HCT116 (cell line): ENCODE results near the gene RCBTB2. TPM values are rescaled to one million over a fixed set of nuclear protein-coding genes. Genes with fewer than 3 reads are reported as not detected.

ENCODE experiments used
- ATAC-seq: fragments of 200-7000 bp; cut with Tn5 transposase; 2 replicates; pipeline ENCODE4 v1.9.1; 2020; ENCODE audit warnings: mild to moderate bottlenecking, moderate library complexity
- BruUV-seq: library from RNA; stranded (reverse); fragments of 400-500 nt; replicated peaks from 2 replicates; lab custom pipeline; 2021; lab: Mats Ljungman, UMichigan
- CTCF ChIA-PET: fragments of 300-600 bp; sonication (Branson Sonifier 250); formaldehyde crosslinking; loops from one replicate; lab custom pipeline; 2021; ENCODE audit warnings: antibody characterized with exemption; lab: Charles Lee
- POLR2A ChIA-PET: fragments of 300-600, 350-600 bp; sonication (Branson Sonifier 250); formaldehyde crosslinking; loops from one replicate; lab custom pipeline; 2021; ENCODE audit warnings: antibody characterized with exemption; lab: Charles Lee
- RAD21 ChIA-PET, 2 experiments: fragments of 300-600 bp; sonication (Branson Sonifier 250); formaldehyde crosslinking; loops; one replicate each; lab custom pipeline; 2023; ENCODE audit warnings: low total read pairs in 2 of 2; ENCODE audit not compliant: uncharacterized antibody in 2 of 2, unreplicated experiment in 2 of 2, low non-redundant PET in 1 of 2; lab: Charles Lee
- DNase-seq: peaks from one replicate; pipeline ENCODE4 v3.0.0-alpha.2; 2010; ENCODE audit warnings: low read depth, low spot score
- H2AFZ ChIP-seq: fragments of 200-600 bp; shearing (Covaris generic), sonication (generic); 2 replicates; pipeline ENCODE4 v1.6.1; 2017; ENCODE audit warnings: low read depth, mixed run types, mixed read lengths, antibody characterized with exemption, low read length; ENCODE audit not compliant: poor library complexity, severe bottlenecking
- H3K27ac ChIP-seq: 2 replicates; pipeline ENCODE4 v1.5.1; 2012; ENCODE audit warnings: low read depth, low read length
- H3K27me3 ChIP-seq: fragments of 200-600 bp; sonication (generic); 2 replicates; pipeline ENCODE4 v1.6.1; 2016; ENCODE audit warnings: mixed run types, low read length, mixed read lengths; ENCODE audit not compliant: insufficient read depth
- H3K36me3 ChIP-seq, 2 experiments: fragments of 200-500 bp in 1 of 2; fragments of 200-600 bp in 1 of 2; sonication (Bioruptor generic) in 1 of 2; sonication (generic) in 1 of 2; 2 replicates each; pipeline versions ENCODE4 v1.5.1 to v1.6.1; 2014 to 2016; ENCODE audit warnings: low read length in 2 of 2, inconsistent platforms in 1 of 2, mixed read lengths in 1 of 2, mixed run types in 1 of 2; ENCODE audit not compliant: insufficient read depth in 2 of 2, control insufficient read depth in 1 of 2
- H3K4me1 ChIP-seq, 2 experiments: fragments of 200-600 bp in 1 of 2; sonication (generic) in 1 of 2; 2 replicates each; pipeline versions ENCODE4 v1.5.1 to v1.6.1; 2012 to 2017; ENCODE audit warnings: low read length in 2 of 2, inconsistent platforms in 1 of 2, mild to moderate bottlenecking in 1 of 2, mixed read lengths in 1 of 2, mixed run types in 1 of 2, moderate library complexity in 1 of 2; ENCODE audit not compliant: insufficient read depth in 2 of 2, control insufficient read depth in 1 of 2
- H3K4me2 ChIP-seq: fragments of 200-600 bp; sonication (generic); 2 replicates; pipeline ENCODE4 v1.6.1; 2017; ENCODE audit warnings: mixed run types, low read length, mixed read lengths
- H3K4me3 ChIP-seq, 2 experiments: fragments of 200-600 bp in 1 of 2; sonication (generic) in 1 of 2; replicated peaks in 1 of 2; 2 replicates each; pipeline ENCODE4 v1.5.1; 2011 to 2016; ENCODE audit warnings: low read length in 2 of 2, control low read depth in 1 of 2, low read depth in 1 of 2, mild to moderate bottlenecking in 1 of 2, mixed read lengths in 1 of 2, mixed run types in 1 of 2
- H3K79me2 ChIP-seq: fragments of 200-600 bp; sonication (generic); 2 replicates; pipeline ENCODE4 v1.6.1; 2017; ENCODE audit warnings: mild to moderate bottlenecking, mixed run types, low read length, moderate library complexity, mixed read lengths; ENCODE audit not compliant: insufficient read depth
- H3K9ac ChIP-seq: fragments of 200-600 bp; sonication (generic); 2 replicates; pipeline ENCODE4 v1.6.1; 2016; ENCODE audit warnings: low read length, mixed read lengths
- H3K9me2 ChIP-seq: fragments of 200-600 bp; sonication (generic), shearing (Covaris generic); 2 replicates; pipeline ENCODE4 v1.6.1; 2017; ENCODE audit warnings: mixed run types, mild to moderate bottlenecking, moderate library complexity; ENCODE audit not compliant: insufficient read depth
- H3K9me3 ChIP-seq, 2 experiments: fragments of 200-500 bp in 1 of 2; fragments of 200-600 bp in 1 of 2; sonication (Bioruptor generic) in 1 of 2; sonication (generic) in 1 of 2; 2 replicates each; pipeline ENCODE4 v1.6.1; 2014 to 2017; ENCODE audit warnings: low read length in 2 of 2, mixed read lengths in 2 of 2, inconsistent platforms in 1 of 2, low read depth in 1 of 2, mild to moderate bottlenecking in 1 of 2, mixed run types in 1 of 2, moderate library complexity in 1 of 2; ENCODE audit not compliant: control insufficient read depth in 1 of 2, insufficient read depth in 1 of 2
- H4K20me1 ChIP-seq: fragments of 200-600 bp; sonication (generic), shearing (Covaris generic); 2 replicates; pipeline ENCODE4 v1.6.1; 2017; ENCODE audit warnings: mixed run types, mild to moderate bottlenecking, moderate library complexity; ENCODE audit not compliant: insufficient read depth
- CBX3 ChIP-seq: IDR thresholded peaks from 2 replicates; pipeline ENCODE4 v1.6.1; 2012; ENCODE audit warnings: low read depth
- CEBPB ChIP-seq: IDR thresholded peaks from 2 replicates; pipeline ENCODE4 v1.6.1; 2012; ENCODE audit warnings: low read depth
- ELF1 ChIP-seq: IDR thresholded peaks from 2 replicates; pipeline ENCODE4 v1.6.1; 2012; ENCODE audit warnings: low read depth, borderline replicate concordance
- EZH2 ChIP-seq: fragments of 200-600 bp; sonication (generic); IDR thresholded peaks from 2 replicates; pipeline ENCODE4 v1.6.1; 2017; ENCODE audit warnings: antibody characterized with exemption, mixed run types
- JUND ChIP-seq: IDR thresholded peaks from 2 replicates; pipeline ENCODE4 v1.6.1; 2012
- POLR2AphosphoS5 ChIP-seq: IDR thresholded peaks from 2 replicates; pipeline ENCODE4 v1.6.1; 2011; ENCODE audit warnings: mild to moderate bottlenecking, low read depth, low read length, moderate library complexity
- RAD21 ChIP-seq: IDR thresholded peaks from 2 replicates; pipeline ENCODE4 v1.6.1; 2012; ENCODE audit warnings: low read depth, mild to moderate bottlenecking
- SRF ChIP-seq: IDR thresholded peaks from 2 replicates; pipeline ENCODE4 v1.6.1; 2012; ENCODE audit warnings: low read depth
- TCF7L2 ChIP-seq: IDR thresholded peaks from 2 replicates; pipeline ENCODE4 v1.7.0; 2011; ENCODE audit warnings: borderline replicate concordance, inconsistent platforms; ENCODE audit not compliant: insufficient read depth, insufficient read length; ENCODE audit errors: extremely low read depth
- YY1 ChIP-seq: IDR thresholded peaks from 2 replicates; pipeline ENCODE4 v1.6.1; 2011; ENCODE audit warnings: low read length, low read depth, moderate library complexity, mild to moderate bottlenecking; ENCODE audit not compliant: insufficient replicate concordance; ENCODE audit errors: extremely low read depth
- ZFX ChIP-seq: fragments of 450-650 bp; IDR thresholded peaks from 2 replicates; pipeline ENCODE4 v1.6.1; 2017
- ZNF274 ChIP-seq: fragments of 200-500 bp; sonication (Bioruptor generic); IDR thresholded peaks from 2 replicates; pipeline ENCODE4 v1.6.1; 2014; ENCODE audit warnings: mild to moderate bottlenecking, low read depth, low read length, inconsistent platforms
- intact Hi-C: fragments of 100-400 bp; cut with micrococcal nuclease; formaldehyde crosslinking; loops from 2 replicates; pipeline ENCODE4 v1.10.0; 2022
- total RNA-seq: library from RNA; stranded (reverse); gene quantifications from one replicate; pipeline ENCODE4 v1.2.1, GENCODE V29; 2021; ENCODE audit not compliant: unreplicated experiment
- TF ChIP-seq, protein P1 (sequence below): IDR thresholded peaks from 2 replicates; pipeline ENCODE4 v1.6.1; 2012
- TF ChIP-seq, protein P2 (sequence below), 3 experiments: fragments of 200-600 bp in 1 of 3; sonication (generic) in 1 of 3; IDR thresholded peaks in 2 of 3; conservative IDR thresholded peaks in 1 of 3; 2 replicates each; pipeline ENCODE4 v1.5.1; 2012 to 2017; ENCODE audit warnings: low read depth in 2 of 3, low read length in 2 of 3, antibody characterized with exemption in 1 of 3, borderline replicate concordance in 1 of 3, control low read depth in 1 of 3, mild to moderate bottlenecking in 1 of 3, mixed read lengths in 1 of 3, mixed run types in 1 of 3, moderate library complexity in 1 of 3; ENCODE audit not compliant: insufficient read depth in 1 of 3
- TF ChIP-seq, protein P3 (sequence below): IDR thresholded peaks from 2 replicates; pipeline ENCODE4 v1.6.1; 2012

Gene RCBTB2
- total RNA-seq, 1 experiment from 2014 or later = 1.3 TPM

DNA sequence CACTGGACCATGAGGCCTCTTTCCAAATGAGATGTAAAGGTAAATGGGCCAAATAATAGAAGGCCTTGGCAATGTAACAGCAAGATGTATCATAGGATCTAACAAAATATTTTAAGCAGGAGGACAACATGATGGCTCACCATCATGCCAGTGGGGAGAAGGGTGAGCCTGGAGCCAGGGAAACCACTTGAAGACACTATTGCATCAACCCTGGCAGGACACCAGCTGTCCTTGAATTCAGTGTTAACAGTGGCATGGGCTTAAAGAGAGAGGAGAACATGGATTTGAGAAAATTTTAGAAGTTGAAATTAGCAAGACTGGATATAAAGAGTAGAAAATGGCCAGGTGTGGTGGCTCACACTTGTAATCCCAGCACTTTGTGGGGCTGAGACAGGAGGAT is 6.7 kb upstream of the RCBTB2 start:
- Histone ChIP-seq H3K36me3 (no peaks in the 10 kb centered on the region), H3K9me3 (no peaks in the 10 kb centered on the region), H4K20me1 (no peaks in the 10 kb centered on the region), H3K4me1 (peaks cover 0 to 7% of the 10 kb centered on the region in 2 experiments; a peak in 1 of 4 replicates), H3K9ac (no peak overlapping the region), H3K4me3 (no peak overlapping the region), H3K27ac (no peak overlapping the region), H3K27me3 (no peaks in the 10 kb centered on the region), H3K9me2 (no peaks in the 10 kb centered on the region), H3K4me2 (no peak overlapping the region), H2AFZ (no peak overlapping the region), H3K79me2 (no peaks in the 10 kb centered on the region)
- no TSS peak for BruUV-seq
- intact Hi-C loops = no loop called here
- ChIA-PET RAD21 (no interaction called here), CTCF (no interaction called here), POLR2A (no interaction called here)
- DNase-seq (no peak), ATAC-seq (no peak)
- no peak for TF ChIP-seq TCF7L2
- TF ChIP-seq CBX3 = no peak
- no peak for TF ChIP-seq EZH2
- no peak for TF ChIP-seq CEBPB
- no peak for TF ChIP-seq ZNF274
- no peak for TF ChIP-seq SRF
- no peak for TF ChIP-seq RAD21
- no peak for TF ChIP-seq POLR2AphosphoS5
- TF ChIP-seq, protein P1, sequence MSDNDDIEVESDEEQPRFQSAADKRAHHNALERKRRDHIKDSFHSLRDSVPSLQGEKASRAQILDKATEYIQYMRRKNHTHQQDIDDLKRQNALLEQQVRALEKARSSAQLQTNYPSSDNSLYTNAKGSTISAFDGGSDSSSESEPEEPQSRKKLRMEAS = no peak
- TF ChIP-seq ELF1 = no peak

DNA sequence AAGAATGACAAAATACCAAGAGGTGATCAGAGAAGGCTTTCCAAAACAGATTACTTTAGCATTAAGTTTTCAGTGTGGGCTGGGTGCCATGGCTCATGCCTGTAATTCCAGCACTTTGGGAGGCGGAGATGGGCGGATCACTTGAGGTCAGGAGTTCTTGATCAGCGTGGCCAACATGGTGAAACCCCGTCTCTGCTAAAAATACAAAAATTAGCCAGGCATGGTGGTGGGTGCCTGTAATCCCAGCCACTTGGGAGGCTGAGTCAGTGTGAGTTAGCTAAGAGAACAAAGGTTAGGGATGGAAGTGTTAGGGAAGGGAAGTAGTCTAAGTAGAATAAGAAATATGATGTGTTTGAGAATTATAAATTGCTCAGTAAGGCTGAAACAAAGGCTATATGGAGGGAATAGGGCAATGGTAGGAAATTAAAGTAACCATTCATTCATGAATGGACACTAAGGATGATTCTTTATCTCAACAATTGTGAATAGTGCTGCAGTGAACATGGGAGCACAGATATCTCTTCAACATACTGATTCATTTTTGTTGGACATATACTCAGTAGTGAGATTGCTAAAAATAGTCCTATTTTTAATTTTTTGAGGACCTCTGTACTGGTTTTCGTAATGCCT is 3.9 kb upstream of the RCBTB2 start:
- Histone ChIP-seq H3K4me1 (peaks cover 5 to 13% of the 10 kb centered on the region in 2 experiments; a peak in 2 of 4 replicates), H4K20me1 (no peaks in the 10 kb centered on the region), H3K9ac (no peak overlapping the region), H2AFZ (no peak overlapping the region), H3K36me3 (no peaks in the 10 kb centered on the region), H3K79me2 (no peaks in the 10 kb centered on the region), H3K9me2 (no peaks in the 10 kb centered on the region), H3K27me3 (no peaks in the 10 kb centered on the region), H3K4me2 (no peak overlapping the region), H3K27ac (no peak overlapping the region), H3K9me3 (no peaks in the 10 kb centered on the region), H3K4me3 (no peak overlapping the region)
- POLR2A ChIA-PET = no interaction called here
- no peak for DNase-seq
- BruUV-seq = no TSS peak
- RAD21 ChIA-PET = no interaction called here
- CTCF ChIA-PET = no interaction called here
- no peak for ATAC-seq
- intact Hi-C loops = no loop called here
- TF ChIP-seq CBX3 (no peak), YY1 (no peak), TCF7L2 (no peak), CEBPB (no peak), POLR2AphosphoS5 (no peak), EZH2 (no peak), ELF1 (no peak), SRF (no peak), ZFX (no peak), JUND (no peak), ZNF274 (no peak)
- TF ChIP-seq, protein P2, sequence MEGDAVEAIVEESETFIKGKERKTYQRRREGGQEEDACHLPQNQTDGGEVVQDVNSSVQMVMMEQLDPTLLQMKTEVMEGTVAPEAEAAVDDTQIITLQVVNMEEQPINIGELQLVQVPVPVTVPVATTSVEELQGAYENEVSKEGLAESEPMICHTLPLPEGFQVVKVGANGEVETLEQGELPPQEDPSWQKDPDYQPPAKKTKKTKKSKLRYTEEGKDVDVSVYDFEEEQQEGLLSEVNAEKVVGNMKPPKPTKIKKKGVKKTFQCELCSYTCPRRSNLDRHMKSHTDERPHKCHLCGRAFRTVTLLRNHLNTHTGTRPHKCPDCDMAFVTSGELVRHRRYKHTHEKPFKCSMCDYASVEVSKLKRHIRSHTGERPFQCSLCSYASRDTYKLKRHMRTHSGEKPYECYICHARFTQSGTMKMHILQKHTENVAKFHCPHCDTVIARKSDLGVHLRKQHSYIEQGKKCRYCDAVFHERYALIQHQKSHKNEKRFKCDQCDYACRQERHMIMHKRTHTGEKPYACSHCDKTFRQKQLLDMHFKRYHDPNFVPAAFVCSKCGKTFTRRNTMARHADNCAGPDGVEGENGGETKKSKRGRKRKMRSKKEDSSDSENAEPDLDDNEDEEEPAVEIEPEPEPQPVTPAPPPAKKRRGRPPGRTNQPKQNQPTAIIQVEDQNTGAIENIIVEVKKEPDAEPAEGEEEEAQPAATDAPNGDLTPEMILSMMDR (IDR thresholded peaks at IDR 0.05 in 2 of 3, conservative IDR thresholded peaks at IDR 0.05 in 1 of 3; ENCODE audit: borderline replicate concordance in 1 of 3, insufficient read depth in 1 of 3, low read depth in 2 of 3, low read length in 2 of 3) = no peak
- TF ChIP-seq, protein P3, sequence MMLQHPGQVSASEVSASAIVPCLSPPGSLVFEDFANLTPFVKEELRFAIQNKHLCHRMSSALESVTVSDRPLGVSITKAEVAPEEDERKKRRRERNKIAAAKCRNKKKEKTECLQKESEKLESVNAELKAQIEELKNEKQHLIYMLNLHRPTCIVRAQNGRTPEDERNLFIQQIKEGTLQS = no peak
